Measurements from ENCODE around the gene ZNF581.

Gene ZNF581

DNA sequence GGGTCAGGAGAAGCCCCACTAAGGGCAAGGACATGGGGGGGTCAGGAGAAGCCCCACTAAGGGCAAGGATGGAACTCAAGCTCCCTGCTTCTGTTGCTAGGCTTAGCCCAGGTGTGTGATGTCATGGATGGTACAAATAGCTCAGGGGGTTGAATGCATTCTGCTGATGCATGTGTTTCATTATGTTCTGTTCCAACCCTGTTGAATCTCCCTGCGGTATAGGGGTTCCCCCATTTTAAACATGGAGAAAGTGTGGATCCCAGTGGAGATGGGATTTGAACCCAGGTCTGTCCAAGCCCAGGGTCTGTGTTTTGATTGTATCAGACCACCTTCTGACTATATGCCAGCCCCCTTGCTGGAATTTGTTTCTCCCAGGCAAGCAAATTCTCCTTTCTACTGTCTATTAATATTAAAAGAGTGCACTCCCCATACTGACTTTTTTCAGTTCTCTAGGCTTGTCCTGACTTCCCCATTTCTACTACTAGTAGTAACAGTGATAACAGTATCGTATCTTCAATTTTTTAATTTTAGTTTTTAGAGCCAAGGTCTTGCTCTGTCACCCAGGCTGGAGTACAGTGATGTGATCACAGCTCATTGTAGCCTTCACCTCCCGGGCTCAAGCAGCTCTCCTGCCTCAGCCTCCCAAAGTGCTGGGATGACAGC lies 31.3 kb upstream of the ZNF581 start:
- no peak for DNase-seq

DNA sequence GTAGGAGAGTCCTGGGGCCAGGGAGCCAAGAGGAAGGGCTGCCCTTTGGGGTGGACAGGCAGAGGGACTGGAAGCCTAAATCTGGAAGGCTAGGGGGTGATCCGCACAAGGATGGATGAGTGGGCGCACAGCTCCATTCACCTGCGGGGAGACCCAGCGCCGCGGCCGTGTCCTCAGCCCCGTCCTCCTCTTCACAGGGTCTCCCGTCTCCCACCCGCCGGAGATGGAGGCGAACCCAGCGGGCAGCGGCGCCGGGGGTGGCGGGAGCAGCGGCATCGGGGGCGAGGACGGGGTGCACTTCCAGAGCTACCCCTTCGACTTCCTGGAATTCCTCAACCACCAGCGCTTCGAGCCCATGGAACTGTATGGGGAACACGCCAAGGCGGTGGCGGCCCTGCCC lies 30.1 kb upstream of the ZNF581 start:
- DNase-seq: no peak

DNA sequence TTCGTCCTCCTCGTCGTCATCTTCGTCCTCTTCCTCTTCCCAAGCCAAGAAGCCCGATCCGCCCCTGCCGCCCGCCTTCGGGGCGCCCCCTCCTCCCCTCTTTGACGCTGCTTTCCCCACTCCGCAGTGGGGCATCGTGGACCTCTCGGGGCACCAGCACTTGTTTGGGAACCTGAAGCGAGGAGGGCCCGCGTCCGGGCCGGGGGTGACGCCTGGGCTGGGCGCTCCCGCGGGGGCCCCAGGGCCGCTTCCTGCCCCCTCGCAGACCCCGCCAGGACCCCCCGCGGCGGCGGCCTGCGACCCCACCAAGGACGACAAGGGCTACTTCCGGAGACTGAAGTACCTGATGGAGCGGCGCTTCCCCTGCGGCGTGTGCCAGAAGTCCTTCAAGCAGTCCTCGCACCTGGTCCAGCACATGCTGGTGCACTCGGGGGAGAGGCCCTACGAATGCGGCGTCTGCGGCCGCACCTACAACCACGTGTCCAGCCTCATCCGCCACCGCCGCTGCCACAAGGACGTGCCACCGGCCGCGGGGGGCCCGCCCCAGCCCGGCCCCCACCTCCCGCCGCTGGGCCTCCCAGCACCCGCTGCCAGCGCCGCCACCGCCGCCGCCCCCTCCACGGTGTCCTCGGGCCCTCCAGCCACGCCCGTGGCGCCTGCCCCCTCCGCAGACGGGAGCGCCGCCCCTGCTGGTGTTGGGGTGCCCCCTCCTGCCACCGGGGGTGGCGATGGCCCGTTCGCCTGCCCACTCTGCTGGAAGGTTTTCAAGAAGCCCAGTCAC lies 29.3 kb upstream of the ZNF581 start:
- DNase-seq: no peak

DNA sequence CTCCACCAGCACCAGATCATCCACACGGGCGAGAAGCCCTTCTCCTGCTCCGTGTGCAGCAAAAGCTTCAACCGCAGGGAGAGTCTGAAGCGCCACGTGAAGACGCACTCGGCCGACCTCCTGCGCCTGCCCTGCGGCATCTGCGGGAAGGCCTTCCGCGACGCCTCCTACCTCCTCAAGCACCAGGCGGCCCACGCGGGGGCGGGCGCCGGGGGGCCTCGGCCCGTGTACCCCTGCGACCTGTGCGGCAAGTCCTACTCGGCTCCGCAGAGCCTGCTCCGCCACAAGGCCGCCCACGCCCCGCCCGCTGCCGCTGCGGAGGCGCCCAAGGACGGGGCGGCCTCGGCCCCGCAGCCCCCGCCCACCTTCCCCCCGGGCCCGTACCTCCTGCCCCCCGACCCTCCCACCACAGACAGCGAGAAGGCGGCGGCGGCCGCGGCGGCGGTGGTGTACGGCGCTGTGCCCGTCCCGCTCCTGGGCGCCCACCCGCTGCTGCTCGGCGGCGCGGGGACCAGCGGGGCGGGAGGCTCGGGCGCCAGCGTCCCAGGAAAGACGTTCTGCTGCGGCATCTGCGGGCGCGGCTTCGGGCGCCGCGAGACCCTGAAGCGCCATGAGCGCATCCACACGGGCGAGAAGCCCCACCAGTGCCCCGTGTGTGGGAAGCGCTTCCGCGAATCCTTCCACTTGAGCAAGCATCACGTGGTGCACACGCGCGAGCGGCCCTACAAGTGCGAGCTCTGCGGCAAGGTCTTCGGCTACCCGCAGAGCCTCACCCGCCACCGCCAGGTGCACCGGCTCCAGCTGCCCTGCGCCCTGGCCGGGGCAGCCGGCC lies 28.5 kb upstream of the ZNF581 start:
- no peak for DNase-seq

DNA sequence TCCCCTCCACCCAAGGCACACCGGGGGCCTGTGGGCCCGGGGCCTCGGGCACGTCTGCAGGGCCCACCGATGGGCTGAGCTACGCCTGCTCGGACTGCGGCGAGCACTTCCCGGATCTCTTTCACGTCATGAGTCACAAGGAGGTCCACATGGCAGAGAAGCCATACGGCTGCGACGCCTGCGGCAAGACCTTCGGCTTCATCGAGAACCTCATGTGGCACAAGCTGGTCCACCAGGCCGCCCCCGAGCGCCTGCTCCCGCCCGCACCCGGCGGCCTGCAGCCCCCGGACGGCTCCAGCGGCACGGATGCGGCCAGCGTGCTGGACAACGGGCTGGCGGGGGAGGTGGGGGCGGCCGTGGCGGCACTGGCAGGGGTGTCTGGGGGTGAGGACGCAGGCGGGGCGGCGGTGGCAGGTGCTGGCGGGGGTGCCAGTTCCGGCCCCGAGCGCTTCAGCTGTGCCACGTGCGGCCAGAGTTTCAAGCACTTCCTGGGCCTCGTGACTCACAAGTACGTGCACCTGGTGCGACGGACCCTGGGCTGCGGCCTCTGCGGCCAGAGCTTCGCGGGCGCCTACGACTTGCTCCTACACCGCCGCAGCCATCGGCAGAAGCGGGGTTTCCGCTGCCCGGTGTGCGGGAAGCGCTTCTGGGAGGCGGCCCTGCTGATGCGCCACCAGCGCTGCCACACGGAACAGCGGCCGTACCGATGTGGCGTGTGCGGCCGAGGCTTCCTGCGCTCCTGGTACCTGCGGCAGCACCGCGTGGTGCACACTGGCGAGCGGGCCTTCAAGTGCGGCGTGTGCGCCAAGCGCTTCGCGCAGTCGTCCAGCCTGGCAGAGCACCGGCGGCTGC lies 27.7 kb upstream of the ZNF581 start:
- DNase-seq: no peak

DNA sequence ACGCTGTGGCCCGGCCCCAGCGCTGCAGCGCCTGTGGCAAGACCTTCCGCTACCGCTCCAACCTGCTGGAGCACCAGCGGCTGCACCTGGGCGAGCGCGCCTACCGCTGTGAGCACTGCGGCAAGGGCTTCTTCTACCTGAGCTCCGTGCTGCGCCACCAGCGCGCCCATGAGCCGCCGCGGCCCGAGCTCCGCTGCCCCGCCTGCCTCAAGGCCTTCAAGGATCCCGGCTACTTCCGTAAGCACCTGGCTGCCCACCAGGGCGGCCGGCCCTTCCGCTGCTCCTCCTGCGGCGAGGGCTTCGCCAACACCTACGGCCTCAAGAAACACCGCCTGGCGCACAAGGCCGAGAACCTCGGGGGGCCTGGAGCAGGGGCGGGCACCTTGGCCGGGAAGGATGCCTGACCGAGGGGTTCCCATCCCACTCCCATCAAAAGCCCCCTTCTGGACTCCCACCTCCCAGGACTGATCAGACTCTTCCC lies 27.0 kb upstream of the ZNF581 start:
- DNase-seq: no peak

DNA sequence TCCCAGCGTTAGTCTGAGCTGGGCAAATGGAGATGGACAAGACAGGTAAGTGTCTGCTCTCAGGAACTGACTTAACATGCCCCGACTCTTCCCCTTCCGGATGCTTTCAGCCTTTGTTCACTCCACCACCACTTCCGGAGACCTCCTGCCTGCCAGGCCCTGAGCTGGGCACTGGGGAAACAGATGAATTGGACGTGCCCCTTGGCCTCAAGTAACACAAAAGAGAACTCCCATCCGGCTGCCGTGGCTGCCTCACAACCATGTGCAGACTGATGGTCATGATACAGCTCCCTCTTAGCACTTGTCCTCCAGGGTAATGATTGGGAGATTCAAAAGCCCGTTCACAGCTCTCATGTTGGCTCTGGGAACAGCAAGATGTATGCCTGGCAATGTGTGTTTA lies 26.0 kb upstream of the ZNF581 start:
- no peak for DNase-seq

DNA sequence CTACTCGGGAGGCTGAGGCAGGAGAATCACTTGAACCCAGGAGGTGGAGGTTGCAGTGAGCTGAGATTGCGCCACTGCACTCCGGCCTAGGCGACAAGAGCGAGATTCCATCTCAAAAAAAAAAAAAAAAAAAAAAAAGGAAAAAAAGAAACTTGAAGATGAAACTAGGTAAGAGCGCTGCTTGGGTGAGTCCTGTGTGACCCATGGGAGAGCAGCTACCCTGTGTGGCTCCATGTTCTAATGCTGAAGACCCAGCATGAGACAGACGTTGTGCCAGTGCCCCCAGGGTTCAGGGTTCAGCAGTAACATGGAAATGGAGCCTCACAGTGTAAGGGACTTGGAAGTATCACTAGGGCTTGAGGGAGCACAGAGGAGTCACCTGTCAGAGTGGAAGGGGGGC lies 25.0 kb upstream of the ZNF581 start:
- DNase-seq: no peak

DNA sequence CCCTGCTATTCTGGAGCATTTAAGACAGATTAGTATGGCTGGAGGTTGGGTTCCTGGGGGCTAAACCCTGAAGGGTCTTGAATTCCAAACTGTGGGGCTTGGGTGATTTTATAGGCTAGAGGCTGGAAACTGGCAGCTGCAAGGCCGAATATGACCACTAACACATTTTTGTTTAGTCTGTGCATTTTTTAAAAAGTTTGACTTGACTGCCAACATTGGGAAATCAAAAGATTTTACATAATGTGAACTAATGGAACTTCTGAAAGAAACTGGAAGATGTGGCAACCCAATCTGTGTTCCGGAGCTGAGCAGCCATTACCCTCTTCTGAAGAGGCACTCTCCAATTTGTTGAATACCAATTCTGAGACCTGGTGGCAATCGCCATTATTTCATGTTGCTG lies 24.2 kb upstream of the ZNF581 start:
- DNase-seq: no peak

DNA sequence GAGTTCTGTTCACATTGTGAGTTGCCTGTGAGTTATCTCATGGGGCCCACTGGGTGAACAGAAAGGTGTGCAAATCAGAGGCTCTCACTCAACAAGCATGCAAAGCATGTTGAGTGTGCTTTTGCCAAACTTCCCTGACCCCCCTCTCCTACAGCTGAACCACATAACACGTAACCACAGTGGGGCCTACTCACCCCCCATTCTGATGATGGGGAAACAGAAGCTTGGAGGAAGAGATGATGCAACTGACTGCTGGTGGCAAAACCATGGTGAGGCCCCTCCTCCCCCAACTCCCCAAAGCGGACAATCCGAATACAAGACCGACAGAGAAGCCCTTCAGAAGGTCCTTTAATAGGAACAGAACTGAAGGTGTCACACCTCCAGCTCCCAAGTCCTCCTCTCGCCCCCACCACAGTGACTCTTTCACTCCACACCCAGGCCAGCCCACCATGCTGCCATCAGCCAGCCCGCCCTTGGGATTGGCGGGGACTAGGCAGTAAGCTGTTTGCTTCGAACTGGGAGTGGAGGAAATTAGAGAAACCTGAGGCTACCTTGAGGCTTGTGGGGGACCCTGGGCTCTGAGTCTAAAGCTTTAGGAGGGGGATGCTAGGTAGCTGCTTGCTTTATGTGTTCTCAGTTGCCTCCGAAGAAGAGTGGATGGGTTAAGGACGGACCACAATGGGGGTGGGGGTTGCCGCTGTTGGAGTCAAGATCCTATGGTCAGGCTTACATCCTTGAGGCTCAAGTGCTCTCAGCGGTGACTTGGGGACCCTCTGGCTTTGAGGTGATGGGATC lies 22.8 kb upstream of the ZNF581 start:
- DNase-seq: no peak

DNA sequence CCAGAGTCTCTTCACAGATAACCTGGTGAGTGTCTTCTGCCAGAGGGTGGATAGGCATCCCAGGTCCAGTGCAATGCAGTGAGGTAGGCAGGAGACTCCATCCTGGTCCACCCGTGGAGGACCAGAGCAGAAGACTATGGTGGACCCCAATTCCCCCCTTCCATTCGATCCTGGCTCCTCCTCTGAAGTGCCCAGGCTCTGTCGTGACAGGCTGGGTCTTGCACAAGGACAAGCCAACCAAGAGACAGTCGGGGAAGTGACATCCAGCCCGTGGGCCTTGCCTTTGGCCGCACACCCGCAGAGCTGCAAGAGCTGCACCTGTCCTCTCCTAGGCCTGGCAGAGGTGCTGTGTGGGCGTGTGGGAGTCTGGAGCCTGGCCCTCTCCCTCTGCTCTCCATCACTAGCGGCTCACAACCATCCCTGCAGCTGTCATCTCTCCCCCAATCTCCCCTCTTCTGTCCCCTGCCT lies 22.2 kb upstream of the ZNF581 start:
- DNase-seq: no peak

DNA sequence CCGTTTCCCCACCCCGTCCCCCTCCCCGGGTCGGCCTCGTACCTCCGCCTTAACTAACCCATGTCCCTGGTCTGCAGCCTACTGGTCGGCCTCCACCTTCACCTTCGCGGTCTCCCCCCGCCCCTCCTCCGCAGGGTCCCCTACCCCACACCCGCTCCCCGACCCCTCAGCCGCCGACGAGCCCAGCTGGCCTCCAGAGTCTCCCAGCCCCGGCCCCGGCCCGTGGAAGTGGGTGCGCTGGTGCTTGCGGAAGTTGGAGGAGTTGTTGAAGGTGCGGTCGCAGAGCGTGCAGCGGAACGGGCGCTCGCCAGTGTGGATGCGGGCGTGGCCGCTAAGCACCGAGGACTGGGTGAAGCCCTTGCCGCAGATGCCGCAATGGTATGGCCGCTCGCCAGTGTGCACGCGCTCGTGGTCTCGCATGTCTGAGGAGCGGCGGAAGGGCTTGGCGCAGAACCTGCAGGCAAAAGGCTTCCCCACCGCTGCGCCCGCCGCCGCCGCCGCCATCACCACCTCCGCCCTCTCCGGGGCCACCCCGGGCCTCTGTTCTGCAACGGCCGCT lies 21.7 kb upstream of the ZNF581 start:
- no peak for DNase-seq

DNA sequence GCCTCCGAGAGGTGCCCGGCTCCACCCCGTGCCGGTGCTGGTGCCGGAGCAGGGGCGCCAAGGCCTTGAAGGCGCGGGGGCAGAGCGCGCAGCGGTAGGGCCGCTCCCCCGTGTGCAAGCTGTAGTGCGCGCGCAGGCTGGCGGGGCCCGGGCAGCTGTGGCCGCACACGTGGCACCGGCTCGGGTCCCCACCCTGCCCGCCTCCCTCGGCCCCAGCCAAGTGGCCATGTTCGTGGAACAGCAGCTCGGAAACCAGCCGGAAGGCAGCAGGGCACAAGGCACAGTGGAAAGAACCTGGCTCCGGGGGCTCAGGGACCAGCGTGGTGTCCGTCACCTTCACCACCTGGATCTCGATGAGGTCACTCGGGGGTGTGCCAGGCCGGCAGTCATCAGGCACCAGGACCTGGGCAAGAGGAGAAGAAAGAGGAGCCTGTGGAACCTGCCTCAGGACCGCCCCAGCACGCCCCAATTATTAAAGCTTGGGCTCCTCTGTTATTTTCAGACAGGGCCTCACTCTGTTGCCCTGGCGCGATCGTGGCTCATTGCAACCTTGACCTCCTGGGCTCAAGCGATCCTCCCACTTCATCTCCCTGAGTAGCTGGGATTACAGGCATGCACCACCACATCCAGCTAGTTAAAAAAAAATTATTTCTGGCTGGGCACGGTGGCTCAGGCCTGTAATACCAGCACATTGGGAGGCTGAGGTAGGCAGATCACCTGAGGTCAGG lies 21.0 kb upstream of the ZNF581 start:
- no peak for DNase-seq

DNA sequence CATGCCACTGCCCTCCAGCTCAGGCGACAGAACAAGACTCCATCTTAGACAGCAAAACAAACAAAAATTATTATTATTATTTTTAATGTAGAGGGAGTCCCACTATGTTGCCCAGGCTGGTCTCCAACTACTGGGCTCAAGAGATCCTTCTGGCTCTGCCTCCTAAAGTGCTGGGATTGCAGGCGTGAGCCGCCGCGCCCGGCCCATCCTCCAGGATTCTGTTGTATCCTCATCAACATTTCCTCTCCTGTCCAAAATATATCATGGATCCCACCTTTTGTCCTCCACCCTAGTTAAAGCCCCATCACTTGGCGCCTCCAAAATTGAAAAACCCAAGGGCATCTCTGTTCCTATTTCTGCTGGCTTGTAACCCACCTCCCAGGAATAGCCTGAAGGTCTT lies 20.3 kb upstream of the ZNF581 start:
- DNase-seq: no peak

DNA sequence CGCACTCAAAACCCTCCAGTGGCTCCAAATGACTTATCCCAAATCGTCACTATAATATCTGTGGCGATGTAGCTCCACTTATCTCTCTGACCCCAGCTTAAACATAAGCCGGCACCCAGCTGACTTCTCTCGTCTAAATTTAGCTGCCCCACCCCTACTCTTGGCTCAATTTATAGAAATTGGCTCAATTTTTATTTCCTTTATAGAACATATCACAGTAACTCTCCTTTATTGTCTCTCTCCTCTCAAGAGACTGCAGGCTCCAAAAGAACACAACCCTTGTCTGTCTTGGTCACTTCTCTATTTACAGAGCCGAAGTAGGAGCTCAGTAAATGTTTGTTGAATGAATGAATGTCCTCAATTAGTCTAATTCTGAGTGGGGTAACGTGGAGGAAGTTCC lies 19.9 kb upstream of the ZNF581 start:
- DNase-seq: no peak

DNA sequence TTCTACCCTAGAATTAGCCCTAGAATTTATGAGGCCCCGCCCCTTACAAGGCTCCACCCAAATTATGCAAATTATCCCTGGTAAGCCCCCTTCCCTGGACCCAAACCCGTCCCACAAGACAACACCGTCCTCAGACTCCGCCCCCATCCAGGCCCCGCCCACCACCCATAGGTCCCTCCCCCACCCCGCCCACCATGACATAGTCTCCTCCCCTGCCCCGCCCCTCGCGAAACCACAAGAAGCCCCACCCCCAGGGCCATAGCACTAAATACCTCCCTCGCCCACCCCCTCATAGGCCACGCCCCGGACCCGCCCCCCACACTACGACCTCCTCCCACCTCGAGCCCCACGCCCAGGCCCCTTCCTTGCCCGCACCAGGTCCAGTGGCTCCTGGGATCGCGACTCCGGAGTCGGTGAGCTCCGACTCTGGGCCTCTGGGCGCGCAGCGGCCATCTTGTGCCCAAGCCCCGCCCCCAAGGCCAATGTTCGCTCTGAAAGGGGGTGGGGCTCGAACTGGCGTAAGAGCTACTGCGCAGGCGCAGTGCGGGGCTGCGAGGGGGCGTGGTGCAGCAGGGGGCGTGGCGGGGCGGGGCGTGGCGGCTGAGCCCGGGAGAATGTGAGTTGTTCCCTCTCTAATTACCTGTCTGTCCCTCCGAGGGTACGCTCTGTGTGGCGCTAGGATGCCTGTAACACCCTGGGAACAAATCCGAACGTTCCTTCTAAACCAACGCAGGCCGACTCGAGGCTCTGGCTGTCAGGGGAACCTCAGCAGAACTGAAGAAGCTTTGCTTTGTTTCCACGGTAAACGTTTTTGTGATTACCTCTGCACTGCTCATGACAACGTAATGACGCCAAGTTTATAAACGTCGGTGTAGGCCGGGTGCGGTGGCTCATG lies 19.1 kb upstream of the ZNF581 start, which contains the start of gene ZNF784:
ZNF784 (minus strand) TSS at position 458 of the 895 bp plus-strand sequence; CDS start at position 453, 5 bp downstream.
- DNase-seq: peak; percentile 97

DNA sequence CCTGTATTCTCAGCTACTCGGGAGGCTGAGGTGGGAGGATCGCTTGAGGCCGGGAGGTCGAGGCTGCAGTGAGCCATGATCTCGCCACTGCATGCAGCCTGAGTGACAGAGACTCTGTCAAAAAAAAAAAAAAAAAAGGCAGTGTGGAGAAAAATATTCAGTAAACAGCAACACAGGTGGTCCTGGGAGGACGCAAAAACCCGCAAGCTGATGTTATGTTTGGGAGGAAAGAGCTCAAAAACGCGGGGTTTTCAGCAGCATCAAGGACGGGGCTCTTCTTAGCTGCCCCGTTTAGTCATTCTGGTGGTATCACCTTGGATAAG lies 18.5 kb upstream of the ZNF581 start:
- no peak for DNase-seq

DNA sequence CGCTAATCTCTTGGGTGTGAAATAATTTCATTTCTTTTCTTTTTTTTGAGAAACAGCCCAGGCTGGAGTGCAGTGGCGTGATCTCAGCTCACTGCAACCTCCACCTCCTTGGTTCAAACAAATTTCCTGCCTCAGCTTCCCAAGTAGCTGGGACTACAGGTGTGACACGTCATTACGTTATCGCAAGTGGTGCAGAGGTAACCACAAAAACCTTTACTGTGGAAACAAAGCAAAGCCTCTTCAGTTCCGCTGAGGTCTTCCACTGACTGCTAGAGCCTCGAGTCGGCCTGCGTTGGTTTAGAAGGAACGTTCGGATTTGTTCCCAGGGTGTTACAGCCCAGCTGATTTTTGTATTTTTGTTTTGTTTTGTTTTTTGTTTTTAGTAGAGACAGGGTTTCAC lies 17.1 kb upstream of the ZNF581 start:
- no peak for DNase-seq

DNA sequence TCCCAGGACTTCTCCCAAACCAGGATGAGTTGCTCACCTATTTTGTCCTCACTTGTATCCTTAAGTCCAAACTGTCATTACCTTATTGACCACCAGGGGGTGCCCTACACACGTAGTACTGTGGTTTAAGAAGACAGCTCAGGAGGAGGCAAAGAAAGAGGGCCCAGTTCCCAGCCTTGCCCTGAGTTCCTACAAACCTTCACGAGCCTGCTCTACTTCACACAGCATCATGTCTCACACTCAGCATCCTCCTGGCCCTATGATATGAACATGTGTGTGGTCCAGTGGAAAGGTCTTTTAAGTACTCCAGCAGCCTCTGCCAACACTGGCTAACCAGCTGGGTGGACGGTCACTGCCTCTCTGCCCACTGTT lies 11.0 kb upstream of the ZNF581 start:
- peak; percentile 87 for DNase-seq

DNA sequence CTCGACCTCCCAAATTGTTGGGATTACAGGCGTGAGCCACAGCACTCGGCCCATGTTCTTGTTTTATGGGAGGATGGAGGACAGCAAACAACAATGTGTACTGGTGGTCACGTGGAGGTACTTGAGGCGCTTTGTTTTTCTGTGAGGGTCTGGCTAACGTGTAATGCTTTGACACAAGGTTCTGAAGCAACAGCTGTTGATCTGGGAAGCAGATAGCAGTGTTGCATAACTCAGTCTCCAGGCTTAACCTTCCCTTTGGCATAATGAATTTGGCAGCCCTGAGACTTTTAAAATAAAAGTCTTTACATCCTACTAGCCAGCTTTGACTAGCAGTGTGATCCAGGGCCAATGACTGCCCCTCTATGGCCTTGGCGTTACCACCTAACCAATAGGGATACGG lies 9.6 kb upstream of the ZNF581 start:
- DNase-seq: no peak

All from right forelimb (tissue), 1 donor.